ENCODE measurements around the gene IFNK.

Gene IFNK

GRCh38 chr9:27560457-27560856 is 36.4 kb downstream of the IFNK start:
- Histone ChIP-seq H3K9me3 (ENCODE audit: insufficient read depth, low read length) (no peaks in the 10 kb centered on the region), H4K20me1 (ENCODE audit: low read depth, low read length) (no peaks in the 10 kb centered on the region), H3K79me2 (ENCODE audit: insufficient read depth, low read length) (no peaks in the 10 kb centered on the region), H3K4me2 (ENCODE audit: low read depth, low read length, poor library complexity, severe bottlenecking) (no peak overlapping the region), H3K36me3 (ENCODE audit: low read length) (peaks cover 20% of the 10 kb centered on the region; the same call in 1 of the 2 replicates), H3K27ac (ENCODE audit: low read depth, low read length) (no peak overlapping the region), H3K4me3 (ENCODE audit: insufficient read depth, low read length, poor library complexity, severe bottlenecking) (no peak overlapping the region), H2AFZ (ENCODE audit: low read depth, low read length, severe bottlenecking) (no peak overlapping the region), H3K9me2 (replicated peaks; ENCODE audit: insufficient read depth, low read length) (no peaks in the 10 kb centered on the region), H3K9ac (ENCODE audit: low read length) (no peak overlapping the region), H3K27me3 (ENCODE audit: low read length) (no peaks in the 10 kb centered on the region), H3F3A (ENCODE audit: insufficient read depth) (no peaks in the 10 kb centered on the region)
- no peak for TF ChIP-seq EZH2phosphoT487 (conservative IDR thresholded peaks at IDR 0.05; ENCODE audit: low read length)
- TF ChIP-seq CTCF (IDR thresholded peaks at IDR 0.05; ENCODE audit: insufficient read depth, low read length, poor library complexity, severe bottlenecking): no peak

GRCh38 chr9:27561685-27562084 is 37.6 kb downstream of the IFNK start:
- no peak overlapping the region for H3K9ac ChIP-seq (ENCODE audit: low read length)
- no peaks in the 10 kb centered on the region for H3K9me2 ChIP-seq (replicated peaks; ENCODE audit: insufficient read depth, low read length)
- no peaks in the 10 kb centered on the region for H3K9me3 ChIP-seq (ENCODE audit: insufficient read depth, low read length)
- TF ChIP-seq EZH2phosphoT487 (conservative IDR thresholded peaks at IDR 0.05; ENCODE audit: low read length) (no peak), CTCF (IDR thresholded peaks at IDR 0.05; ENCODE audit: insufficient read depth, low read length, poor library complexity, severe bottlenecking) (no peak)
- no peak overlapping the region for H3K27ac ChIP-seq (ENCODE audit: low read depth, low read length)
- no peaks in the 10 kb centered on the region for H3K27me3 ChIP-seq (ENCODE audit: low read length)
- peaks cover 27% of the 10 kb centered on the region; the same call in 1 of the 2 replicates for H3K36me3 ChIP-seq (ENCODE audit: low read length)
- no peak overlapping the region for H3K4me2 ChIP-seq (ENCODE audit: low read depth, low read length, poor library complexity, severe bottlenecking)
- H3K79me2 ChIP-seq (ENCODE audit: insufficient read depth, low read length): no peaks in the 10 kb centered on the region
- no peak overlapping the region for H3K4me3 ChIP-seq (ENCODE audit: insufficient read depth, low read length, poor library complexity, severe bottlenecking)
- no peaks in the 10 kb centered on the region for H4K20me1 ChIP-seq (ENCODE audit: low read depth, low read length)
- H3F3A ChIP-seq (ENCODE audit: insufficient read depth): no peaks in the 10 kb centered on the region
- no peak overlapping the region for H2AFZ ChIP-seq (ENCODE audit: low read depth, low read length, severe bottlenecking)

- Histone ChIP-seq H3K36me3 (ENCODE audit: low read length) (peaks cover 25% of the 10 kb centered on the region; the same call in 1 of the 2 replicates), H3K79me2 (ENCODE audit: insufficient read depth, low read length) (no peaks in the 10 kb centered on the region), H3F3A (ENCODE audit: insufficient read depth) (no peaks in the 10 kb centered on the region), H3K9ac (ENCODE audit: low read length) (no peak overlapping the region), H3K9me2 (replicated peaks; ENCODE audit: insufficient read depth, low read length) (no peaks in the 10 kb centered on the region), H4K20me1 (ENCODE audit: low read depth, low read length) (no peaks in the 10 kb centered on the region), H3K4me3 (ENCODE audit: insufficient read depth, low read length, poor library complexity, severe bottlenecking) (no peak overlapping the region), H3K9me3 (ENCODE audit: insufficient read depth, low read length) (no peaks in the 10 kb centered on the region), H3K27me3 (ENCODE audit: low read length) (no peaks in the 10 kb centered on the region), H2AFZ (ENCODE audit: low read depth, low read length, severe bottlenecking) (no peak overlapping the region), H3K4me2 (ENCODE audit: low read depth, low read length, poor library complexity, severe bottlenecking) (no peak overlapping the region), H3K27ac (ENCODE audit: low read depth, low read length) (no peak overlapping the region)
- TF ChIP-seq CTCF (IDR thresholded peaks at IDR 0.05; ENCODE audit: insufficient read depth, low read length, poor library complexity, severe bottlenecking): no peak
- TF ChIP-seq EZH2phosphoT487 (conservative IDR thresholded peaks at IDR 0.05; ENCODE audit: low read length): no peak
Measured at GRCh38 chr9:27563738-27564430, 39.8 kb downstream of the IFNK start.

All from SU-DHL-6 (cell line).